NCI-H345 treated with DMSO at 0.1 percent for 48 hours (cell line): ENCODE data around the gene EARS2.

Source experiments
- DNase-seq: peaks from one replicate; lab custom pipeline; 2025; ENCODE audit not compliant: unreplicated experiment; lab: John Stamatoyannopoulos, UW

The EARS2 gene

DNA sequence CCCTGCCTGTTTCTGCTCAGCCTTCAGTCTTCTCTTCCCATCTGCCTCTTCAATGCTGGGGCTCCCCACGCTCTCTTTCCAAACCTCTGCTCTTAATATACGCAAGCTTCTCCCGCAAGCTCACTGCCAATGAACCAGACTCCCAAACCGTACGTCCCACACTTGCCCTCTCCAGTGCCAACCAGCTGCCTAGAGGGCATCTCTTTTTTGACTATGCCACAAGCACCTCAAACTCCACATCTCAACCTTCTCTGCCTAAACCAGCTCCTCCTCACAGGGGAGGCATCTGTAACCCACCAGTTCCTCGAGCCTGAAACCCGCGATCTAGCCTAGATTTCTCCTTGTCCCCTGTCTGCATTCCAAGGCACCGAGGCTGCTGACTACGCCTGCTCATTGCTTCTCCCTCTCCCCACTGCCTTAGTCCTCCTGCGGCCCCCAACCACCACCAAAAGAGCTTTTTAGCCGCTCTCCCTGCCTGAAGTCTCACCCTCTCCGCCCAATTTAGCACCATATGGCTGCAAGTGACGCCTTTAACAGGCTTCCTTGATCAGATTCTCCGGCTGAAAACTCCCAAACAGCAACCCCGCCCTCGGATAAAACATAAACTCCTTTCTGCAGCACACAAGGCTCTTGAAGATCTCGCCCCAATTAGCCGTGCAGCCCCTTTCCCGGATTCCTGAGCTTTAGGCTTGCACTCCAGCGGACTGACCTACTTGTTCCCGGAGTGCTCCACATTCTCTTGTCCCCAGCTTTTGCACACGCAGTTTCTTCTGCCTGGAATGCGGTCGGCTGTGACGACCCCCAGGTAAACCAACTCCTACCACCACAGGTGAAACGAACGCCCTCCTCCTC lies 48.3 kb downstream of the EARS2 start:
- DNase-seq = no peak

DNA sequence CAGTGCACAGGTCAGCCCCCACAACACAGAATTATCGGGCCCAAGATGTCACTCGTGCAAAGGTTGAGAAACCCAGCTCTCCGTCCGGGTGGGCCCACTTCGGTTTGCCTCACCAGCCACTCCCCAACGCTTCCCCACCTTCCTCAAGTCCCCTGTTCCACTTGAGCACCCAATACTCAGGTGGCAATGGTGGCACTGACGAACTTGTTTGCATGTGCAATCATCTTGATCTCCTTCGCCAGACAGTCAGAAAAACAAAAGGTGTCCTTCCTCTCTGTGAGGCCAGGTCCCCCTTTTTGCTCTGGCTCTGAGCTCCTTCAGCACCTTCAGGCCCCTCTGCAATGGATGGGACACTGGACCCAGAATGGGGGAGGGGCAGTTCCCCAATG lies 50.5 kb downstream of the EARS2 start:
- DNase-seq = no peak

DNA sequence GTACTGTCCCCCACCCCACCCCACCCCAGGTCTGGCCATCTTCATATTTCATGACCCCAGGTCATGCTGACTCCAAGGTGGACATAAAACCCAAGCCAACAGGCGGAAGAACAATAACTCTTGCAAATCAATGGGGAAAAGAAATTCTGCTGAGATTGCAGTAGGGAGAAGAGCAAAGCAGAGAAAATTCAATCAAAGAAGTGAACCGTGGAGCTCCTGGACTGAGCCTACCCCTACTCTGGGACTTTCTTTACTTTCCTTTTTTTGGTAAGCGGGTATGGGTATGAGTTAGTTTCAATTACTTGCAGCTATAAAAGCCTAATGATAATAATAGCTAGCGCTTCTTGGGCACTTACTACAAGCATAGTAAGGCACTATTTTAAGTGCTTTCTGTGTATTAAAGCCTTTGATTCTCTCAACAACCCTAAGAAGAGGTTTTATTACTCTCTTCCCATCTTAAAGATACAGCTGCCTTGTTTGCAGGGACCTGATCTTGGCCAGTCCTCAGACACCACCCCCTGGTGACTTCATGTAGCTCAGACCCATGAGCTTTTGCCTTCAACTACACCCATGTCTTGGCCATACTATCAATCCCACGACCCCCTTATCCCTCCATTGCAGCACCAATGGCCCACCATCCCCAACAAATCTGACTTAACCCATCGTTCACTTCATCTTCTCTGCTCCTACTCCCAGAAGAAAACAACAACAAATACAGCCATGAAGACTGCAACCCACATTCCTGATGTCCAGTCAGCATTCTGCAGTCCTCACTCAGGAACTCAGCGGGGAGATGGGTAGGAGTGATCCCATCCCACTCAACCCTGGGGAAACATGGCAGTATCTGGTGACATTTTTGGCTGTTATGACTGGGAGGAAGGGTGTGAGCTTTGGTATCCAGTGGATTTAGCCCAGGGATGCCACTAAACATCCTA lies 51.2 kb downstream of the EARS2 start:
- no peak for DNase-seq

DNA sequence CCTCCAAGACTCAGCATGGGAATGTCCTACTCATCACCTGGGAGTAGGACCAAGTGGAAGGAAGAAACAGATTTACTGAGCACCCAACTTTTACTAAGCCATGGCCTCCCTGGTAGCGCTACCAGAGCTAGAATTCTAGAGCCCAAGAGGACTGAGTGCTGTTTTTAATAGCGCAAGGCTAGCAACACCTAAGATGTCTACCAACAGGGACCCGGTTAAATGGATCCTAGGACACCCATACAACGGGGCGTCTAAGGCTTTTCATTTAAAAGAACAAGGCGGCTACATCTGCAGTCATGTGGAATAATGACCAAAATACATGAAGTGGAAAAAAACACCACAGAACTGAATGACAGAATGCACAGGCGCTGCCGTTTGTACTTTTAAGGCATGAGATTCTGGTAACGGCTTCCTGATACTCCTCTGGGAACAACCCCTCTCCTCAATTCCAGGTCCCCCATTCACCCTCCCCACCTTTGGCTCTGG lies 51.9 kb downstream of the EARS2 start:
- no peak for DNase-seq

DNA sequence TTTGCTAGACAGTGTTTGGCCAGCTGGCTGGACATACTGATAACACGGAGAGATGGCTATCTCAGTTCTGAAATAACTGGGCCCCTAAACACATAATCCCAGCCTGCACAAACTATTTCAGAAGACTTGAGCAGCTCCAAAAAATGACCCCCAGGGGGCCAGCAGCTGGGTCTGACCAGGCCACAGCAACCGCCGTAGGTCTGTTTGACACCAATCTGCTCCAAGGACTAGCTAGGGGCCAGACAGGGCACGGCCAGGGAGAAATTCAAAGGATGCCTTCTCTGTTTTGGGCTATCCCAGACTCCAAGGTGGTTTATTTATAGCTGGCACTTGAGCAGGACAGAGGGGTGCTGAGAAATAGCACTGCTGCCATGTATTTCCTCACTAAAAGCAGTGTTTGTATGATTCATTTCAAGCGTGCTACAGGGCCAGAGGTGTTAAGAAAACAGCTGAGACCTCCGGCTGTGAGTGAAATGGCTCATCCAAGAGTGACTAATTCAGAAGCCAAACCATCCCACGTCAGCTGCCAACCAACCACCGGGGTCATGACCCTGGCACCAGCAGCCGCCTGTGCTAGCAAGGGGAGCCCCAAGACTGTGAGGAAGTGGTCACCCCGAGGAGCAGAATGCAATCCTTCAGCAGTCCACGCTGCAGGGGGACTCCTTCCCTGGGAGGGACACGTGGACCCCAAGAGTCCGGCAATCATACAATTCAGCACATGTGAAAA lies 52.5 kb downstream of the EARS2 start:
- DNase-seq = no peak

DNA sequence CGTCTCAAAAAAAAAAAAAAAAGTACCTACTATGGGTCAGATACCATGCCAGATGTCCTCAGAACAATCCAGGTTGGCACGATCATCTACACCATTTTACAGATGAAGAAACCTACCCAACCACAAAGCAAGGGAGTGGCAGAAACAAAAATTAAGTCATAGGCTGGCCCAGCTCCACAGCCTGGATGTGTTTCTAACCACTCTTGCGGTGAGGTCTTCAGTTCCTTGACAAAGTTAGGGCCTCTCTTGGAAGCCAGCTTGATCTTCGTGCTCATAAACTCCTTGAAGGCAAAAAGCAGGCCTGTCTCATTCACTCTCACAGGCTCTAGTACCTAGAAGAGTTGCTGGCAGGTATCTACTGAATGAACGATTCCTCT lies 53.1 kb downstream of the EARS2 start:
- DNase-seq = no peak

DNA sequence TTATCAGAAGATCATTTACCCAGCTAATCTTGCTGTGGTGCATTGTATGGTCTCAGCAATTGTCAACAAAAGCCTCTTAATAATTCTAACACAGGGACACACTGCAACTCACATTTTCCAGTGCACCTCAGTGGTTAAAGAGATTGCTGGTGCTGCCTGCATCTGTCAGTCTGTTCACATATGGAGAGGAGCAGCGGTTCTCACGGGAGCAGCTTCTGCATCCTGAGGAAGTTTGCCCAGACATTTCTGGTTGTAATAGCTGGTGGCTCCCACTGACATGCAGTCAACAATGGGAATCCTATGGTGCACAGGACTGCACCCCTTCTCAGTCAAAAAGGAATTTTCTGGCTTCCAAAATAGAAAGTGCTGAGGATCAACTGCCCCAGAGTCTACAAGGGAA lies 54.7 kb downstream of the EARS2 start:
- no peak for DNase-seq

DNA sequence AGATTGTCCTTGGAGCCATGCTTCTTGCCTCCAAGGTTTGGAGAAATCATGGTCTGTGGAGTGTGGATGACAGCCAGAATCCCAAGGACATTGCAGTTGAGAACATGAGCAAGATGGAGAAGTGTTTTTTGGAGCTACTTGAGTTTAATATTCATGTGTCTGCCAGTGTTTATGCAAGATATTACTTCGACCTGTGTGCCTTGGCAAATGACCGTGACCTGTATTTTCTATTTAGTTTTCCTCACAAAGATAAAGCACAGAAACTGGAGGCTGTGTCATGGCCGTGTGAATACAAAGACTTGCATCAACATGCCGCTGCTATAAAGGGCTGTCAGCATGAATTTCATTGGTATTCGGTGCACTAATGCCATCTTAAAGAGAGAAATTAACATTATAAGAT lies 55.9 kb downstream of the EARS2 start:
- no peak for DNase-seq

DNA sequence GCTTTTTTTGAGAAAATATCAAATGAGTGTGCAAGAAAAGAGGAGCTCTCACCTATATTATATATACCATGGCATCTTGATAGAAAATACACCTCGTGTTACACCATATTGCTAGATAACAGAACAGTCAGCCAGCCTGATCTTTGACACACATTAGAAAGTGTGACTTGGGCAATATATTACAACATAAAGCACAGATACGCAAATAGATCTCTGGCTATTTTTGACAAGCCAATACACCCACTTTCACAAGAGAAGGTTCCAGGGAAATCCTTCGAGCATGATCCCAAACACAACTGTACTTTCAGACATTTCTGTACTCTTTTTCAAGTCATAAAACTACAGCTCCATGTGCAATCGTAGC lies 56.3 kb downstream of the EARS2 start:
- no peak for DNase-seq

DNA sequence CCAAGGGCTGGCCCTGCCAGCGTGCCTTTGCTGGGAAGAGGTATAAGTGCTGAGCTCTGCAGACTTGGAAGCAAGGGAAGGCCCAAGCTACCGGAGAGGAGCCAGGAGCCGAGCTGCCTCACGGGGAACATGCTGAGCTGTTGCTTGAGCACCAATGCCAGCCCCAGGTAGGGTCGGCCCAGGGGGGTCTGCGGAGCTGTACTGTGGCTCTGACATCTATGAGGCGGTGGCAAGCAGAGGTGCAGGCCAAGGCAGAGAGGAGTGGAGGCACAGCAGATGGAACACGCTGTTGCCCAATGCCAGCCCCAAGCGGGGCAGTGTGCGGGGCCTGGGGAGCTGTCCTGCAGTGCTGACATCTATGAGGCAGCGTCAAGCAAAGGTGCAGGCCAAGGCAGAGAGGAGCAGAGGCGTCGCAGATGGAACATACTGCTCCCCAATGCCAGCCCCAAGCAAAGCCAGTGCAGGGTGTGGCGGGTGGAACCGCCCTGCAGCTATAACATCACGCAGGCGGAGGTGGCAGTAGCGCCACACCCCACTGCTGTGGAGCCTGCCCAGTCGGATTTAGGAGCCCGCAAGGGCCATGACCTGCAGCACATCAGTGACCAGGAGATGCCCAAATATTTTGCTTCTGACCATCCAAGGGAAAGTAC lies 56.8 kb downstream of the EARS2 start:
- DNase-seq = no peak

DNA sequence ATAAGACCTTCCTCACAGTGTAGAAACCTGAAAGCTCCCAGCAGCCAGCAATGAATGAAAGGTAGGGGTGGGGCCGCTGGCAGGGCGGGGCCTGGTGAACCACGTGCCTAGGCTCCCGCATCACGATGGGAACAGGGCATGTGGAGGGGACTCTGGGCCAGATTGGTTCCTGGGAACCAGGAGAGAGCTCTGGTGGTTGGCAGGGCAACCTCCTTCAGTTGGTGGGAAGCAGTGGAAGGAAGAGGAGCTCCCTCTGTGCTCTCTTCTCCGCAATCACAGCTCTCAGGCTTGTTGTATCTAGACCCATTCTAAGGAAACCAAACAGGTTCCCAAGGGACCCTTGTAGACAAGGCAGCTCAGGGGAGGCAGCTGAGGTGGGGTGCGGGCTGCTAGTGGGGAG lies 57.3 kb downstream of the EARS2 start:
- DNase-seq = no peak

DNA sequence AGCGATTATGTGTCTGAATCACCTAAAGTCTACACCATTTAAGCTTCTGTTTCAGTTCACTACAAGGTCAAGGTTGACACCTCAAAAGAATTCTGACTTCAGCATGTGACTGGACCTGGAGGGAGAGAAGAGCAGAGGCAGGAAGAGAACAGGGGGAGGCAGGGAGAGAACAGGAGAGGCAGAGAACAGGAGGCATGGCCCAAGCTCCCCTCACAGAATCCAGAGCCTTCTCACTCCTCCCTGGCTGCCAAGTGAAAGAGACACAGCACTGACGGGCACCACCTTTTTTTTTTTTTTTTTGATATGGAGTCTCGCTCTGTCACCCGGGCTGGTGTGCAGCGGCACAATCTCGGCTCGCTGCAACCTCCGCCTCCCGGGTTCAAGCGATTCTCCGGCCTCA lies 58.3 kb downstream of the EARS2 start:
- no peak for DNase-seq

DNA sequence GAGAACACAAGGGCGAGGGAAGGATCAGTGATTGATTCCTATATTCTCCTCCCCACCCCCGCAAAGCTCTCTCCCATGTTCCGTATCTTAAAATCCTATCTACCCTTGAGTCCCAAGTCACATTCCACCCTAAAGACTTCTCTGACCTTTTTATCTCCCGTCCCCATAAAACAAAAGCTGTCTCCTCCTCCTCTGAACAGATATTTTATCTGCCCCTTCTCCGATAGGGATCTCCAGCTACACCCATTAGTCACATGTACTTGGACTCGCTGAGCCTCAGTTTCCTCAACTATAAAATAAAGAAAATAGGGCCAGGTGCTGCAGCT lies 59.6 kb downstream of the EARS2 start:
- DNase-seq = no peak

DNA sequence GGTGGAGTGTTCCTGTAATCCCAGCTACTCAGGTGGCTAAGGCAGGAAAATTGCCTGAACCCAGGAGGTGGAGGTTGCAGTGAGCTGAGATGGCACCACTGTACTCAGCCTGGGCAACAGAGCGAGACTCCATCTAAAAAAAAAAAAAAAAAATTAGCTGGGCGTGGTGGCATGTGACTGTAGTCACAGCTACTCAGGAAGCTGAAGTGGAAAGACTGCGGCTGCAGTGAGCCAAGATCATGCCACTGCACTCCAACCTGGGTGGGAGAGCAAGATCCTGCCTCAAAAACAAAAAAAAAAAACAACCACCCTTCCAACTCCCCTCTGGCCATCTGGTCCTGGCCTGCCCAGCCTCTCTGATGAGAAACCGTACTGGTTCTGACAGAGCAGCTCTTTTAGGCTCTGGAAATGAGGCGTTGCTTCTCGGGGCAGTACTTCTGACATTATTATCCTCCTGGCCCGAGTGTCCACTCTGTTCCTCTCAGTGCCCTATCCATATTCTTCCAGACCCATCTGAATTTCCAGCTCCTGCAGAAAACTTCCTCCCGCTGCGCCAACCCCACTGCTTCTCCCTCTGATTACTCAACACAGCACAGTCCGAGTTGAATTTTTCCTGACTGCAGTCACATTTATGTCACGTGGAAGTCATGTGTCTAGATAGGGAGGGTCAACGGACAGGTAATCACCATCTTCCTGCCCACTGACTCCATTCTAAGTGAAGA lies 60.2 kb downstream of the EARS2 start:
- DNase-seq = no peak

DNA sequence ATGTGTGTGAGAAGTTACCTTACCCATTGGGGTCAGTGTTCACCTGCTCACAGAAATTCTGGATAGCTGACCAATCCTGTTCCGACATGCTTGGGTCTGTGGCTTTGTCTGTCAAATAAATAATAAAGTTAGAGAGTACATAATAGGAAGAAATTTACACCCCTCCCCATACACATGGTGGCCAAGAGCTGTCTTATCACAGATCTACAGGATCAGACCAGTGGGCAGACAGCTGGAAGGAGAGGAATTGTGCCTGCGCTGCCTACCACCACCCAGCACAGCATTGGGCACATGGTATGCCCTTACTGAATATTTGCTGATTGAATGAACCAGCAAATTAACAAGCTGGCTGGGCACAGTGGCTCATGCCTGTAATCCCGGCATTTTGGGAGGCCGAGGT lies 61.5 kb downstream of the EARS2 start:
- DNase-seq = no peak

DNA sequence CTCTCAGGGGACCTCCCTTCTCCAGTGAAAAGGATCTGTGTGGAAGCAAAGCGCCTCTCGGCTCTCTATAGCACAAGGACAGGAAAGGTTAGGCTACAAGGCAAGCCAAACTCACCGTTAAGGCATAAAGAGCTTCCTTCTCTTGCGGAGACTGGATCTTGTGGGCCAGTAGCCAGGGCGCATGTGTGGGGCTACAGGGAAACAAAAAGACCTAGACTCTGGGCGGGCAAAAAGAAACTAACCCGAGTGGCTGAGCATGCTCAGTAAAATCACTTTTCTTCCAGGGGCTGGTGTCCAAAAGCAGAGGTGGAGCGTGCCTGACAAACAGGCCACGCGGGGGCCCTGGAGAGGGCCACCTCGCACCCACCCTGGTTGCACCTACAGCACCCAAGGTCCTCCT lies 63.0 kb downstream of the EARS2 start:
- DNase-seq = no peak

DNA sequence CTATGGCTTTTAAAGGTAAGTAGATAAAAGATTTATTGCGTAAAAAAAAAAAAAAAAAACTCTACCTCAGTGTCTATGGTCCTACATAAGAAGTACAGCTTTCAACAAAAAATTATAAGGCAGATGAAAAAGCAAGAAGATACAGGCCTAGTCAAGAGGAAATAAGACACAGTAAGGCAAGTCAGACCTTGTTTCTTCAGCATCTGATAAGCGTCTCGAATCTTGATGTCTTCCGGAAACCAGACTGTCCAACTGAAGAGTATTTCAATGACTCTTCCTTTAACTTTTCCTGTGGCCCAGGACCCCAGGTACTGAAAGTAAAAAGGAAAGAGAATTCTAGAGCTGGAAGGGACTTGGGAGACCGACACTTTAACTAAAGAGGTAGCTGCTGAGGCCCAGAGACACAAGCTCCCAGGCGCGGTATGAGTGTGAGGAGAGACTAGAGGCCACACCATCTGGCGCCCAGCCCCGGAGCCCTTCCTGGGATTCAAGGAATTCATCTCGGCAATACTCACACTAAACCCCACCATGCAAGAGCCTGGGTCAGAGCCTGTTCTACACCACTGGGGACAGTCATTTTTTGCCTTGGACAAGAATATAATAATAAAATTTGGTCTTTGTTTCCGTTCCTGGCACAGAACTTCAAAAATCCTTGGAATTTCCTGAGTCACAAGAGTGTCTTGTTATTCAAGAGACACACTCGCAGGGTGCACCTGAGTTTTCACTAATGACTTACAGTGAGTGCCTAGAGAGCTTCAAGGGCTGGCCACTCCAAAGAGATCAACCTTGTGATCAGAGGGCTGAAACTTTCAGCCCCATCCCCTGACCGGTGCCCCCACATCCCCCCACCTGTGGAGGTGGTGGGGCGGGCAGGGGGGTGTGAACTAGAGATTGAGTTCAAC lies 65.4 kb downstream of the EARS2 start:
- no peak for DNase-seq

DNA sequence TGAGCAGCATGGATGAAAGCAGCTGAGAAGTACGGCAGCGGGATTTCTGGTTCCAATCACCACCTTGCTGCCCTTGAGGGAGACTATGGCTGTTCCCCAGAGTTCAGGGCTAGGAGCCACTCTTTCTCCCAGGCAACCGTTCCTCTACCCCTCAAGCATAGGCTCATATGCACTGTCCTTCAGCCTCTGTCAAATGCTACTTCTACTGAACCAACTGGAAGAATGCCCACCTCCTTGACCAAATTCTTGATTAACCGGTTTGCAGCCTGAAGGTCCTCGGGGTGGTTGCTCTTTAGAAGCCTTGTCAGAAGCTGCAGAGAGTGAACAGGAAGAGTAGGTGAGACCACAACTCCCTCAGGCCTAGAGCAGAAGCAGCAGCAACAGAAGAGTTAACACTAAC lies 70.7 kb downstream of the EARS2 start:
- no peak for DNase-seq

DNA sequence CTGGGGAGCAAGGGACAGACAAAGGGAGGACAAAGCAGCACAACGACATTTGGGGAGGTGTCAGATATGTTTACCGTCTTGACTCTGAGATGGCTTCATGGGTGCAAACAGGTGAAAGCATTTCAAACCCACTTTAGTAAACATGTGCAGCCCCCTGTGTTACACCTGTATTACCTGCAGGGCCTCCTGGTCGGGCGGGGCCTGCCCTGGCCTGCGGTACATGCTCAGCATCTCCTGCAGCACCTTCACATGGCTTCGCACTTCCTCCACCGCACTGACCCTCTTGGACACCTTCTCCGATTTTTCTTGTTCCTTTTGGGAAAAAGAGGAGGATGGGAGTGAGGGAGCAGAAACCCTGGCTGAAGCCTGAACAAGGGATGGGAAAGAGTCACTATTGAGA lies 71.3 kb downstream of the EARS2 start:
- no peak for DNase-seq

DNA sequence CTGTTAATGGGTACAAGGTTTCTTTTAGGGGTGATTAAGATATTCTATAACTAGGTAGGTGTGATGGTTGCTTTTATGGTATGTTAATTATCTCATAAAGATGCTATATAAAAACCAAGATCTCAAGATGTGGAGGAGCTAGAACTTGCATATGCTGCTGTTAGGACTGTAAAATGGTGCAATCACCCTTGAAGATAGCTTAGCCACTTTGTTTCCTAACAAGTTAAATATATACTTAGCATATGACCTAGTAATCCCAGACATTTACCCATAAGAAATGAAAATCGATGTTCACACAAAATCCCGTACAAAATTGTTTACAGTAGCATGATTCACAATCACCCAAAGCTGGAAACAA lies 71.9 kb downstream of the EARS2 start:
- no peak for DNase-seq
